SK-N-SH (cell line): Measurements from ENCODE around the gene LARP4.

Source experiments
- EP300 ChIP-seq, 2 experiments: IDR thresholded peaks; 2 replicates each; pipeline versions ENCODE4 v1.4.0 to v1.6.1; 2012; ENCODE audit warnings: borderline replicate concordance in 1 of 2, low read depth in 1 of 2, low read length in 1 of 2
- FOXJ3 ChIP-seq: sonication (generic); formaldehyde crosslinking; IDR thresholded peaks from 2 replicates; pipeline ENCODE4 v1.5.1; 2020; ENCODE audit warnings: mild to moderate bottlenecking, missing genetic modification reagents
- GABPA ChIP-seq: IDR thresholded peaks from 2 replicates; pipeline ENCODE4 v1.4.0; 2012; ENCODE audit warnings: low read depth, mild to moderate bottlenecking
- JUND ChIP-seq: IDR thresholded peaks from 2 replicates; pipeline ENCODE4 v1.4.0; 2012
- RCOR1 ChIP-seq: fragments of 150-350 bp; IDR thresholded peaks from 2 replicates; pipeline ENCODE4 v1.6.1; 2017; ENCODE audit warnings: antibody characterized with exemption, low read length
- RFX5 ChIP-seq: IDR thresholded peaks from 2 replicates; pipeline ENCODE4 v1.6.1; 2012; ENCODE audit warnings: mild to moderate bottlenecking, improper control_type of control experiment, low read length
- RXRA ChIP-seq: IDR thresholded peaks from 2 replicates; pipeline ENCODE4 v1.4.0; 2012; ENCODE audit warnings: low read depth, mild to moderate bottlenecking, borderline replicate concordance
- TF ChIP-seq, protein P1 (sequence below): fragments of 200-600 bp; sonication (generic); IDR thresholded peaks from 2 replicates; pipeline ENCODE4 v1.6.1; 2017; ENCODE audit warnings: antibody characterized with exemption, mild to moderate bottlenecking, moderate library complexity
- TF ChIP-seq, protein P2 (sequence below): IDR thresholded peaks from 2 replicates; pipeline ENCODE4; 2012

DNA sequence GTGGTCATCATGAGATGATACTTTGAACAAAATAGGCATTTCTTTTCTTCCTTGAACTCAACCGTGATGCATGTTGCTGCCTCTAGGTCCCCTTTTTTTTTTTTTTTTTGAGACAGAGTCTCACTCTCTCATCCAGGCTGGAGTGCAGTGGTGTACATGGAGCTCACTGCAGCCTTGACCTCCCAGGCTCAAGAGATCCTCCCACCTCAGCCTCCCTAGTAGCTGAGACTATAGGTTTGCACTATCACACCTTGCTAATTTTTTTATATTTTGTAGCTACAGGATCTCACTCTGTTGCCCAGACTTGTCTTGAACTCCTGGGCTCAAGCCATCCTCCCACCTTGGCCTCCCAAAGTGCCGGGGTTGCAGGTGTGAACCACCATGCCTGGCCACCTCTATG lies 124.7 kb downstream of the LARP4 start:
- TF ChIP-seq RXRA = no peak
- TF ChIP-seq, protein P1, sequence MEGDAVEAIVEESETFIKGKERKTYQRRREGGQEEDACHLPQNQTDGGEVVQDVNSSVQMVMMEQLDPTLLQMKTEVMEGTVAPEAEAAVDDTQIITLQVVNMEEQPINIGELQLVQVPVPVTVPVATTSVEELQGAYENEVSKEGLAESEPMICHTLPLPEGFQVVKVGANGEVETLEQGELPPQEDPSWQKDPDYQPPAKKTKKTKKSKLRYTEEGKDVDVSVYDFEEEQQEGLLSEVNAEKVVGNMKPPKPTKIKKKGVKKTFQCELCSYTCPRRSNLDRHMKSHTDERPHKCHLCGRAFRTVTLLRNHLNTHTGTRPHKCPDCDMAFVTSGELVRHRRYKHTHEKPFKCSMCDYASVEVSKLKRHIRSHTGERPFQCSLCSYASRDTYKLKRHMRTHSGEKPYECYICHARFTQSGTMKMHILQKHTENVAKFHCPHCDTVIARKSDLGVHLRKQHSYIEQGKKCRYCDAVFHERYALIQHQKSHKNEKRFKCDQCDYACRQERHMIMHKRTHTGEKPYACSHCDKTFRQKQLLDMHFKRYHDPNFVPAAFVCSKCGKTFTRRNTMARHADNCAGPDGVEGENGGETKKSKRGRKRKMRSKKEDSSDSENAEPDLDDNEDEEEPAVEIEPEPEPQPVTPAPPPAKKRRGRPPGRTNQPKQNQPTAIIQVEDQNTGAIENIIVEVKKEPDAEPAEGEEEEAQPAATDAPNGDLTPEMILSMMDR = no peak
- TF ChIP-seq, protein P2, sequence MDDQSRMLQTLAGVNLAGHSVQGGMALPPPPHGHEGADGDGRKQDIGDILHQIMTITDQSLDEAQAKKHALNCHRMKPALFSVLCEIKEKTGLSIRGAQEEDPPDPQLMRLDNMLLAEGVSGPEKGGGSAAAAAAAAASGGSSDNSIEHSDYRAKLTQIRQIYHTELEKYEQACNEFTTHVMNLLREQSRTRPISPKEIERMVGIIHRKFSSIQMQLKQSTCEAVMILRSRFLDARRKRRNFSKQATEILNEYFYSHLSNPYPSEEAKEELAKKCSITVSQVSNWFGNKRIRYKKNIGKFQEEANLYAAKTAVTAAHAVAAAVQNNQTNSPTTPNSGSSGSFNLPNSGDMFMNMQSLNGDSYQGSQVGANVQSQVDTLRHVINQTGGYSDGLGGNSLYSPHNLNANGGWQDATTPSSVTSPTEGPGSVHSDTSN = no peak
- no peak for TF ChIP-seq RCOR1
- TF ChIP-seq JUND = no peak
- TF ChIP-seq FOXJ3 = no peak
- no peak for TF ChIP-seq GABPA
- TF ChIP-seq EP300 (IDR thresholded peaks at IDR 0.05; ENCODE audit: borderline replicate concordance in 1 of 2, low read depth in 1 of 2, low read length in 1 of 2) = no peak
- TF ChIP-seq RFX5 = no peak
